ENCODE data around the gene SEMA3A.
"Not testable (repeated sequence)": the region's sequence is repeated elsewhere in the genome, so short reads cannot be mapped to it uniquely, and the experiment has no call there.

The SEMA3A gene

GRCh38 chr7:84107259-84107658 is 87.3 kb downstream of the SEMA3A start:
- no peak for DNase-seq

- DNase-seq = no peak
These were observed 88.3 kb downstream of the SEMA3A start for GRCh38 chr7:84106291-84106690.

DNA sequence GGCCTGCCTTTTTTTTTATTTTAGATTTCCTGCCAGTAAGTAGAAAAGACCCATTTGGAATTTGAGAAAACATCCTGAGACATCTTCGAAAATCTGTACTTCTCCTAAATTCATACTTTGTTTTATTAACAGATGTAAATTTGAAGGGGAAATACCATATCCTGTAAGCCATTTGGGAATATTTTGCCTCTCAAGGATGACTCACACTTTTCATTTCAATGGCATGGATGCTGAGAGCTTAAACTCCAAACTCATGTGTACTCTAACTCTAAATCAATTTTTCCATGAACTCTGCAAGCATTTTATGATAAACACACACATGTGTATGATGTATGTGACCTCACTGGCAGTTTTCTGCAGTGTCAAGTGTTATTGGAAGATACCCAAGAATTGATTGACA is 89.0 kb downstream of the SEMA3A start:
- no peak for DNase-seq

GRCh38 chr7:84104826-84105225 is 89.8 kb downstream of the SEMA3A start:
- no peak for DNase-seq

GRCh38 chr7:84102213-84102612 is 92.4 kb downstream of the SEMA3A start:
- DNase-seq = no peak

DNA sequence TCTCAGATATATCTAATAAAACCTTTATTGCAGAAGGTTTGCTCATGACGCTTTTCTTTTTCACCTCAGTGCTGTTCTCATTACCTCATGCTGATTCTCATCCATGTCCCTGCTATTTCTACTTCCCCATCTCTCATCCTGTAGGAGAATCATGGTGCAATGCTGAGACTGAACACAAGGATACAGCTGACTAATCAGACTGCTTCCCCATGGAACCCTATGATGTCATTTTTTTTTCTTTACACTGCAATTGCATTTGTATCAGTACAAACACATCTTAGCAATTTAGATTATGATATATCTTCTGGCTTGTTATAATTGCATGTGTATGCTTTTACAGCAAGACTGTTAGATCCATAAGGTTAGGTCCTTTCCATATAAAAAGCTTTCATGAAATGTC is 93.7 kb downstream of the SEMA3A start:
- DNase-seq = no peak

- DNase-seq = no peak
These were observed 98.6 kb downstream of the SEMA3A start for GRCh38 chr7:84095971-84096370.

GRCh38 chr7:84092207-84092606 is 102.4 kb downstream of the SEMA3A start:
- DNase-seq = no peak

DNA sequence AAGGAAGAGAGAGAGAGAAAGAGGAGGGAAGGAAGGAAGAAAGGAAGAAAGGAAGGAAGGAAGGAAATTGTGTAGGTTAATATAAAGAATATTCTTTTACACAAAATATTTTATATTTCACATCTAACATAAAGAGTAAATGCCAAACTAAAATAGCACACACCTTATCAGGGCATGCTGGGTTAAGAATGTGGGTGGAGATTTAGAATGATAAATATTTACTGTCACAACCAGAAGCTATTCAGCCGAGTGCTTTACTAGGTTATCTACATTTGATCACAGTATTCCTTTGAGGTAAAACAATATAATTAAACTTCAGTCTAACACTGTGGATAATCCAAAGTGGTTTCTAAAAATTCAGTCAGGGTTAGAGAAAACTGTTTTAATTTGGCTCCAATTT is 103.3 kb downstream of the SEMA3A start:
- no peak for DNase-seq

DNA sequence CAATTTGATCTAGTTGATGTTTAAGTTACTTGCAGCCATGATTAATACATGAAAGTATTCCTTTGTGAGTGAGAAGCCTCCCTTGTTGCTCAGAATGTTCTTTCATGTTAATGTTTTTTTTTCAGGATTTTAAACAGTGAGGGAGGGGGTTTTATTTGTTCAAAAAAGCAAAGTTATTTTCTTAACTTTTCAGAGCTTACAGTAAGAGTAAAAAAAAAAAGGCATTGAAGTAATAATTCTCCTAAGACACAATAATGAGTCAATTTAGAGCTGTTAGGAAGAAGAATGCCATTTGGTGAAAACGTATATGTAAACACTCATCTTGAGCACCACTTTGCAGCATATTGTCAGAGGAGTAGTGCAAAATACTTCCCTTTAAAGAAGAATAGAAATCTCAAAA is 105.8 kb downstream of the SEMA3A start:
- DNase-seq = no peak

GRCh38 chr7:84085998-84086397 is 108.6 kb downstream of the SEMA3A start:
- no peak for DNase-seq

GRCh38 chr7:84085147-84085546 is 109.4 kb downstream of the SEMA3A start:
- no peak for DNase-seq

DNA sequence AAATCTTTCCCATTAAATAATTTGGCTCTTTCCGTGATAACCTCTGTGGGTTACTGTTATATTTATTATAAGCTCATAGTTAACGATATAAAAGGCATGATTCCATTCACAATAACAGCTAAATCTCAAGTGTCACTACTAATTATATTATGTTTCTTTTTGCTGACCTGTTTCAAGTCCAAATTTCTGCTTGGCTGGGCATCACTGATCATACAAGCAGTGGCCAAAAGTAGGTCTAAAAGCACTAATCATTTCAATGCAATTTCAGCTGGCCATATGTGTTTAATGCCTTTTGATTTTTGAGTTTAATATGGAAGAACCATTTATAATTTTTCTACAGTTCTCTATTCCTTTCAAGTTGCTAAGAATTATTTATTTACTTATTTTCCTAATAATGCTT is 110.7 kb downstream of the SEMA3A start:
- no peak for DNase-seq

DNA sequence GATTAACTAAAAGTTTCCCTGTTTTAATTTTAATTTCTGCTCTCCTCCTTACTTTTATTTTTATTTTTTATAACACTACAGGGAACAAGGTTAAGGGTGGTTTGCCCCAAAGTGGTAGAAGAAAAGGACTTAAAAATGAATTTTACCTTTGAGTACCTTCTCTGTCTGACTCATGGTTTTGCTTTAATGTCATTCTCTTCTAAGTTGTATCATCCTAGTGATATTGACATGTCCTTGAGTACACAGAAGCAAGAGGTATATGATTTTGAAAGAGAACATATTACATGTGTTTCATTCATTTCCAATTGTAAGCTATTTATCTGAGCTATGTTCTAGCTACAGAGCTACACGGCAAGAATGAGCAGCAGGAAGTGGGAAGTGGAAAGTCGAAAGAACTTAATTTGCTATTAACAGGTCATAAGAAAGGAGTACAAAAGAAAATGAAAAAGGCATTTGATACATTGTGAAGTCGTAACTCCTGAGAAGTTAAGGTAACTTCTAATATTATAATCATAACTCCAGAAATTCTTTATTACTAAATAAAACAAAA is 112.5 kb downstream of the SEMA3A start:
- DNase-seq = no peak

DNA sequence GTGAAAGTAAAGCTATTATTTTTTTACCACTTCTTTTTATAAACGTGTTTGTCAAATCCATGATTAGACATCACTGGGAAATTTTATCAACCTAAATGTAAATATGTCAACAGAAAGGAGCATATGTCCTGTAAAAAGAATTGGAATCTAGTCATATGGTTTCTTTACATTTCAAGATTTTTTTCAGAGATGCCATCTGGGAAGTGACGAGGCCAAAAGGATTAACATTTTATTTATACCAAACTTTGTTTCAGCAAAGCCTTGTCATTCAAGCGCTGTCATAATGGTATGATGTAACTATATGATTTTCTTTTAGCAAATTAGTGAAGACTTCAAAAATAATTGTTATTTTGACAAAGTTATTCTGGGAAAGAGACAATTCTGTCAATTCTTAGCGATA is 117.3 kb downstream of the SEMA3A start:
- no peak for DNase-seq

DNA sequence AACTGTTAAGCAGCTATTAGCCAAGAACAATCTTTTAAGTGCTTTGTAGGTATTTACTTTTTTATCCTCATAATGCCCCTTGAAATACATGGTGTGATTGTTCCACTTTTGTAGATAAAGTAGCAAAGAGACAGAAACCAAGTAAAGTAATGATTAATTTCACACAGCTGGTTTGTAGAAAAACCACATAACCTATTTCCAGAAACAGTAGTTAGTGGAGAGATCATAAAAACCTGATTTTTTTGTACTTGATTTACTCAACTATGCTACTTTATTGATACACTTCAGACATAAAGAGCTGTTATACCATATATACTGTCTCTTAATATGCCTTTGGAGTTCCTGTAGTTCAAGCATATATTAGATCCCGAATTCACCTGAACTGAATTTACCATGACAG is 118.4 kb downstream of the SEMA3A start:
- DNase-seq = no peak

- DNase-seq = no peak
These were observed 121.3 kb downstream of the SEMA3A start for GRCh38 chr7:84073186-84073875.

DNA sequence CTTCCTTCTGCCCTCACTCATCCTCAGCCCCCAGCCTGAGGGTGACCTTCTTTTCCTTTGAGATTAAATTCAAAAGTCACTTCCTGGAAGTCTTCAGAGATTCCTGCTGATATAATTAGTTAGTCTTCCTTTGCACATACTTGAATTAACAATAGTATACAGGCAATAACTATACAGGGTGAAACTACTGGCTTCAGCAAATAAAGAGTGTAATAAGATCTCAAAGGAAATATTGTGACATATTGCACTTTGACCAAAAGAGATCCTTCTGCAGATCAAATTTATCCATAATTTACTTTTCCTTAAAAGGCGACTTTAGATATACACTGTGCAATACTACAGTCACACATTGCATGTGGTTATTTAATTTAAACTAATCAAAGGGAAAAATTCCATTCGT is 123.8 kb downstream of the SEMA3A start:
- DNase-seq = no peak

DNA sequence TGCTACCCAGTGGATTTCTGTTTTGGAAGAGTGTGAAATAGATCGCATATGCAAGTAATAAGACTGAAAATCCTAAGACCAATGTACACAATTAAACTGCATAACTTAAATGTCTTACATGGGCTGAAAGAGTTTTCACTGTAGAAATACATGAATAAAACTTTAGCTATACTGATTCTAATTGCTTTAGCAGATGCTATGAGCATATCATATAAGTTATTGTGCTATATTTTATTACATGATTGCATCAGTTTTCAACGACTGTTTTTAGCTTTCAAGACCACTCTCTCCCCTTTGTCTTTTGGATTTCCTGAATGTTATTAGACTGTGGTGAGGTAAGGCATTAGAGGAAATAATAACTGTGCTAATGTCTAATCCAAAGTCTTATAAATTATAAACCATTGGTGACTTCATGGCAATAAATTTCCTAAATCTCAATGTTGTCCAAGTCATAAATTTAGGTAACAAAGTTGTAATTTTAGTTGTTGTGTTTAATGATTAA is 124.5 kb downstream of the SEMA3A start:
- DNase-seq = no peak

- DNase-seq = no peak
These were observed 125.6 kb downstream of the SEMA3A start for GRCh38 chr7:84069033-84069432.

- DNase-seq = not testable (repeated sequence)
These were observed 132.1 kb downstream of the SEMA3A start for GRCh38 chr7:84062489-84062901.

- DNase-seq = no peak
These were observed 133.8 kb downstream of the SEMA3A start for GRCh38 chr7:84060760-84061261.

- DNase-seq = no peak
These were observed 134.6 kb downstream of the SEMA3A start for GRCh38 chr7:84060000-84060399.

GRCh38 chr7:84058311-84059076 is 136.1 kb downstream of the SEMA3A start:
- DNase-seq = no peak

Measured in midbrain (tissue), 1 donor.